Adrenal gland (tissue), 12 donors: ENCODE results near the gene ZNF358. TPM values are rescaled to one million over a fixed set of nuclear protein-coding genes. Genes with fewer than 3 reads are reported as not detected.
A peak's percentile ranks its signal among the peaks of the same experiment; 100 is the strongest.
"Not testable (repeated sequence)": the region's sequence is repeated elsewhere in the genome, so short reads cannot be mapped to it uniquely, and the experiment has no call there.

Experiments
- DNase-seq, 7 donors: peaks; one replicate each; pipeline ENCODE4 v3.0.0-alpha.2; 2019 to 2020
- H3K27ac ChIP-seq, 5 donors: fragments of 200-600 bp; sonication (generic) in 4 of 5; 1 replicate in 3 of 5; 2 replicates in 2 of 5; pipeline versions ENCODE4 v1.5.1 to v1.8.0; 2016 to 2020; ENCODE audit warnings: mild to moderate bottlenecking in 1 of 5
- H3K27me3 ChIP-seq: fragments of 200-600 bp; 2 replicates; pipeline ENCODE4 v1.8.0; 2021
- H3K36me3 ChIP-seq, 2 donors: fragments of 200-600 bp; replicated peaks in 1 of 2; 1 replicate in 1 of 2; 2 replicates in 1 of 2; pipeline versions ENCODE4 v1.5.1 to v1.8.0; 2018 to 2022
- H3K4me1 ChIP-seq, 2 donors: fragments of 200-600 bp; replicated peaks in 1 of 2; 1 replicate in 1 of 2; 2 replicates in 1 of 2; pipeline versions ENCODE4 v1.5.1 to v1.8.0; 2018 to 2021
- H3K4me3 ChIP-seq, 4 donors: fragments of 200-600 bp; sonication (generic) in 3 of 4; one replicate each; pipeline ENCODE4 v1.5.1; 2016 to 2018
- H3K9me3 ChIP-seq, 3 donors: fragments of 200-600 bp; sonication (generic) in 1 of 3; replicated peaks in 1 of 3; 1 replicate in 2 of 3; 2 replicates in 1 of 3; pipeline versions ENCODE4 v1.5.1 to v1.8.0; 2016 to 2021
- CTCF ChIP-seq, 6 experiments: fragments of 450-650 bp in 4 of 6; fragments of 200-600 bp in 2 of 6; sonication (generic) in 1 of 6; IDR thresholded peaks; 1 replicate in 5 of 6; 2 replicates in 1 of 6; pipeline versions ENCODE4 v1.5.1 to v1.8.0; 2016 to 2021; ENCODE audit warnings: antibody characterized with exemption in 6 of 6, mild to moderate bottlenecking in 2 of 6, moderate library complexity in 1 of 6
- POLR2A ChIP-seq, 2 donors: fragments of 450-650 bp; IDR thresholded peaks; one replicate each; pipeline ENCODE4 v1.6.1; 2017; ENCODE audit warnings: antibody characterized with exemption in 2 of 2, mild to moderate bottlenecking in 2 of 2, moderate library complexity in 1 of 2
- WGBS, 4 donors: extraction: QIAGEN DNeasy Blood & Tissue Kit in 2 of 4; methylation state at CpG; one replicate each; pipeline versions ENCODE4 v1.1.5 to v1.1.7; 2013 to 2017; 5-methylcytosine and 5-hydroxymethylcytosine counted together
- intact Hi-C, 2 donors: fragments of 100-400 bp; cut with DNase I; formaldehyde crosslinking; loops; one replicate each; pipeline versions ENCODE4 v1.14.1 to v1.15.0; 2022 to 2023
- polyA plus RNA-seq, 3 donors: library from polyadenylated mRNA; stranded (reverse); fragments of 200-250 nt in 2 of 3; fragments of 350-450 nt in 1 of 3; fragmentation: Illumina TruSeq in 1 of 3; extraction: RNeasy Lipid Tissue Mini Kit (QIAGEN cat#74804) in 1 of 3; gene quantifications; one replicate each; pipeline ENCODE4 v1.2.3, GENCODE V29; 2013 to 2014
- total RNA-seq, 9 donors: library from RNA; depleted of rRNA in 4 of 9; stranded (reverse); fragments of >200 nt in 4 of 9; fragments of 120-200 nt in 1 of 9; fragmentation: NEBNext Ultra II Directional in 1 of 9; extraction: Animal tissue kit (Norgen Biotek cat#: 25700) in 1 of 9; gene quantifications; one replicate each; pipeline versions ENCODE4 v1.1.0 to v1.2.4, GENCODE V29; 2013 to 2023
- donor health status: healthy with polysubstance abuse.
- donor health status: Bipolar disorder and iron deficiency.
- donor health status: DM: yes; HTN: yes; CAD: no.
- donor health status: DM: no; HTN: no; CAD: no.
- donor health status: DM: no; HTN: no; CAD: no.
- donor health status: DM: yes; HTN: yes; CAD: no.

Gene ZNF358
- total and polyA plus RNA-seq, 12 donors: 12.8 to 197 (median 101) TPM

GRCh38 chr19:7534531-7535046 is 18.7 kb downstream of the ZNF358 start:
- DNase-seq: peak; percentile 66 to 88 (median 80)
- Histone ChIP-seq H3K4me1 (peaks cover 10% of the 10 kb centered on the region in 2 donors), H3K27me3 (no peaks in the 10 kb centered on the region), H3K9me3 (no peaks in the 10 kb centered on the region), H3K36me3 (peaks cover 0 to 31% of the 10 kb centered on the region in 2 donors), H3K27ac (peak overlapping the region; percentile 85 to 96 (median 88)), H3K4me3 (peak overlapping the region; percentile 27 to 98 (median 80))
- no peak for TF ChIP-seq CTCF (IDR thresholded peaks at IDR 0.05)
- TF ChIP-seq POLR2A (IDR thresholded peaks at IDR 0.05): no peak
- 0 to 1% (median 0%) methylated on average over 17 to 27 of the region's 27 CpGs for WGBS, 4 donors
- intact Hi-C loops: loop anchor here in 1 of 2 donors (10.0 kb wide), 2 partner anchors 150 to 180 kb away; no protein-coding TSS in a partner anchor

GRCh38 chr19:7535047-7535997 is 19.4 kb downstream of the ZNF358 start, which contains the start of gene PNPLA6:
Gene PNPLA6 (plus strand): TSS chr19:7535717. CDS start chr19:7535789, 72 bp downstream.
- Histone ChIP-seq H3K27me3 (no peaks in the 10 kb centered on the region), H3K36me3 (peaks cover 0 to 31% of the 10 kb centered on the region in 2 donors), H3K4me3 (peak within 1 kb of the TSS; percentile 27 to 98 (median 73)), H3K9me3 (no peaks in the 10 kb centered on the region), H3K4me1 (peaks cover 10% of the 10 kb centered on the region in 2 donors), H3K27ac (peak within 1 kb of the TSS; percentile 85 to 96 (median 88))
- WGBS, 4 donors: 0% methylated on average over 28 to 76 of the region's 76 CpGs; no CpG with 5 or more reads in 1 of the 4 donors
- peak; percentile 94 to 98 (median 97) for DNase-seq
- TF ChIP-seq CTCF (IDR thresholded peaks at IDR 0.05) (peak in 1 of 6 experiments; percentile 0), POLR2A (IDR thresholded peaks at IDR 0.05) (peak; percentile 66 to 89)
- intact Hi-C loops: loop anchor here in 1 of 2 donors (10.0 kb wide), 2 partner anchors 151 to 181 kb away; no protein-coding TSS in a partner anchor

GRCh38 chr19:7535998-7536695 is 20.2 kb downstream of the ZNF358 start:
- Histone ChIP-seq H3K4me3 (peak overlapping the region in 3 of 4 donors; percentile 65 to 98 (median 81)), H3K27ac (peak overlapping the region in 3 of 5 donors; percentile 86 to 96 (median 94)), H3K9me3 (no peaks in the 10 kb centered on the region), H3K36me3 (peaks cover 0 to 33% of the 10 kb centered on the region in 2 donors), H3K27me3 (no peaks in the 10 kb centered on the region), H3K4me1 (peaks cover 10% of the 10 kb centered on the region in 2 donors)
- peak in 2 of 7 donors; percentile 33 to 38 for DNase-seq
- intact Hi-C loops: loop anchor here in 1 of 2 donors (10.0 kb wide), 2 partner anchors 151 to 181 kb away; no protein-coding TSS in a partner anchor
- TF ChIP-seq POLR2A (IDR thresholded peaks at IDR 0.05) (no peak), CTCF (IDR thresholded peaks at IDR 0.05) (no peak)
- WGBS, 4 donors: 20 to 56% (median 27%) methylated on average over 13 to 30 of the region's 30 CpGs

GRCh38 chr19:7538990-7539389 is 23.1 kb downstream of the ZNF358 start:
- not testable (repeated sequence) for DNase-seq, H3K4me1 ChIP-seq, H3K4me3 ChIP-seq, H3K27me3 ChIP-seq, H3K9me3 ChIP-seq, H3K27ac ChIP-seq
- WGBS, 4 donors: 87 to 96% (median 93%) methylated on average over 3 to 5 of the region's 5 CpGs
- peaks cover 0 to 55% of the 10 kb centered on the region in 2 donors for H3K36me3 ChIP-seq
- intact Hi-C loops: loop anchor here in 1 of 2 donors (10.0 kb wide), 2 partner anchors 154 to 184 kb away; no protein-coding TSS in a partner anchor
